ENCODE results near the gene ZSCAN20. TPM values are rescaled to one million over a fixed set of nuclear protein-coding genes. Genes with fewer than 3 reads are reported as not detected.

ZSCAN20 gene
- total and polyA plus RNA-seq, 2 of the 4 experiments (the other 2 are of a cell fraction), result 2.1 to 11.1 TPM

DNA sequence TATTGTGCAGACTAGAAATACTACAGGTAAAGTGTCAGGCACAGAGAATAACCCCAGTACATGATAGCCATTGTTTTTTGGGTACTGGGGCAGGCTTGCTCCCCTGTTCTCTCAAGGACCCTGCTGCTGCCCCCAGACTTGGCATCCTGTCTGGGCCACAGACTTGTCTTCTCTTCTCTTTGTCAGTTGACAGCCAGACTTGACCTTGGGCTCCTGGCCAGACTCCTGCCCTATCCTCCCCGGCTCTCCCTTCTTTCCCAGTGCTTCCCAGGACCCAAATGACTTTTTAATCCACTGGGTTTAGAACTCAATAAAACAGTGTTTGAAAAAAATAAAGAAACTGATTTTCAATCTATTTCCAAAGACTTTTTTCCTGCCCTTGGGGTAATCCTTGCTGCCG is 43.2 kb downstream of the ZSCAN20 start:
- H3K36me3 ChIP-seq (ENCODE audit: control insufficient read depth, insufficient read depth, low read length), result no peaks in the 10 kb centered on the region
- no peak overlapping the region for H2BK15ac ChIP-seq (ENCODE audit: low read depth, low read length)
- no peak overlapping the region for H3K9ac ChIP-seq (ENCODE audit: low read depth, low read length)
- H2BK120ac ChIP-seq (ENCODE audit: low read depth, low read length), result no peak overlapping the region
- no peak overlapping the region for H3K14ac ChIP-seq (replicated peaks; ENCODE audit: low read depth, low read length)
- no peak overlapping the region for H4K91ac ChIP-seq (ENCODE audit: insufficient read depth, low read depth, low read length)
- no peak overlapping the region for H2AFZ ChIP-seq (replicated peaks; ENCODE audit: low read length, poor library complexity)
- ATAC-seq (ENCODE audit: low read depth) (no peak), DNase-seq (no peak)
- no peak overlapping the region for H4K5ac ChIP-seq (ENCODE audit: low read depth, low read length)
- H2BK20ac ChIP-seq (ENCODE audit: low read depth, low read length), result no peak overlapping the region
- no peak overlapping the region for H3K4ac ChIP-seq (ENCODE audit: low read depth, low read length)
- H3K27me3 ChIP-seq (ENCODE audit: control insufficient read depth, insufficient read depth, low read length), result no peaks in the 10 kb centered on the region; the same call in 1 of the 2 replicates
- H3K56ac ChIP-seq (ENCODE audit: extremely low read depth, insufficient read depth, low read length), result no peak overlapping the region
- CTCF ChIA-PET, result no interaction called here
- no peaks in the 10 kb centered on the region for H3K79me1 ChIP-seq (ENCODE audit: low read depth in 1 of 2, low read length in 2 of 2)
- no CpG with 5 or more reads among the region's 2 CpGs for WGBS, 2 experiments (ENCODE audit: extremely low coverage in 2 of 2, insufficient read length in 1 of 2)
- TF ChIP-seq RAD21 (IDR thresholded peaks at IDR 0.05; ENCODE audit: low read length), result no peak
- no peak for TF ChIP-seq NFE2L2 (IDR thresholded peaks at IDR 0.05; ENCODE audit: low read depth, low read length)
- TF ChIP-seq, protein P1, sequence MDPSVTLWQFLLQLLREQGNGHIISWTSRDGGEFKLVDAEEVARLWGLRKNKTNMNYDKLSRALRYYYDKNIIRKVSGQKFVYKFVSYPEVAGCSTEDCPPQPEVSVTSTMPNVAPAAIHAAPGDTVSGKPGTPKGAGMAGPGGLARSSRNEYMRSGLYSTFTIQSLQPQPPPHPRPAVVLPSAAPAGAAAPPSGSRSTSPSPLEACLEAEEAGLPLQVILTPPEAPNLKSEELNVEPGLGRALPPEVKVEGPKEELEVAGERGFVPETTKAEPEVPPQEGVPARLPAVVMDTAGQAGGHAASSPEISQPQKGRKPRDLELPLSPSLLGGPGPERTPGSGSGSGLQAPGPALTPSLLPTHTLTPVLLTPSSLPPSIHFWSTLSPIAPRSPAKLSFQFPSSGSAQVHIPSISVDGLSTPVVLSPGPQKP (IDR thresholded peaks at IDR 0.05; ENCODE audit: borderline replicate concordance, low read depth, low read length), result no peak
- no peak for TF ChIP-seq POLR2A (IDR thresholded peaks at IDR 0.05; ENCODE audit: low read depth, low read length)
- no peak for TF ChIP-seq FOS (IDR thresholded peaks at IDR 0.05; ENCODE audit: low read depth, low read length)
- no peak for TF ChIP-seq MAZ (IDR thresholded peaks at IDR 0.05; ENCODE audit: borderline replicate concordance, low read depth, low read length)
- no peak for TF ChIP-seq MAFK (IDR thresholded peaks at IDR 0.05; ENCODE audit: low read depth, low read length)
- TF ChIP-seq RFX5 (IDR thresholded peaks at IDR 0.05; ENCODE audit: low read depth, low read length), result no peak
- no peak for TF ChIP-seq CEBPB (IDR thresholded peaks at IDR 0.05; ENCODE audit: low read depth, low read length)
- no peak for TF ChIP-seq CHD1 (IDR thresholded peaks at IDR 0.05; ENCODE audit: low read depth, low read length)
- TF ChIP-seq, protein P2, sequence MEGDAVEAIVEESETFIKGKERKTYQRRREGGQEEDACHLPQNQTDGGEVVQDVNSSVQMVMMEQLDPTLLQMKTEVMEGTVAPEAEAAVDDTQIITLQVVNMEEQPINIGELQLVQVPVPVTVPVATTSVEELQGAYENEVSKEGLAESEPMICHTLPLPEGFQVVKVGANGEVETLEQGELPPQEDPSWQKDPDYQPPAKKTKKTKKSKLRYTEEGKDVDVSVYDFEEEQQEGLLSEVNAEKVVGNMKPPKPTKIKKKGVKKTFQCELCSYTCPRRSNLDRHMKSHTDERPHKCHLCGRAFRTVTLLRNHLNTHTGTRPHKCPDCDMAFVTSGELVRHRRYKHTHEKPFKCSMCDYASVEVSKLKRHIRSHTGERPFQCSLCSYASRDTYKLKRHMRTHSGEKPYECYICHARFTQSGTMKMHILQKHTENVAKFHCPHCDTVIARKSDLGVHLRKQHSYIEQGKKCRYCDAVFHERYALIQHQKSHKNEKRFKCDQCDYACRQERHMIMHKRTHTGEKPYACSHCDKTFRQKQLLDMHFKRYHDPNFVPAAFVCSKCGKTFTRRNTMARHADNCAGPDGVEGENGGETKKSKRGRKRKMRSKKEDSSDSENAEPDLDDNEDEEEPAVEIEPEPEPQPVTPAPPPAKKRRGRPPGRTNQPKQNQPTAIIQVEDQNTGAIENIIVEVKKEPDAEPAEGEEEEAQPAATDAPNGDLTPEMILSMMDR (conservative IDR thresholded peaks at IDR 0.05; ENCODE audit: low read depth, low read length), result no peak
- no peak for TF ChIP-seq RCOR1 (IDR thresholded peaks at IDR 0.05; ENCODE audit: insufficient replicate concordance, low read length)
- no peak overlapping the region for H2AK9ac ChIP-seq (replicated peaks; ENCODE audit: low read depth, low read length, poor library complexity)
- no TSS peak for BruUV-seq (replicated peaks)
- H2BK5ac ChIP-seq (ENCODE audit: low read depth, low read length, poor library complexity, severe bottlenecking), result no peak overlapping the region
- no peaks in the 10 kb centered on the region for H3K9me1 ChIP-seq (ENCODE audit: insufficient read depth, low read length)
- H3K4me2 ChIP-seq (ENCODE audit: low read depth, low read length), result no peak overlapping the region
- no peak overlapping the region for H3K23ac ChIP-seq (ENCODE audit: low read depth, low read length)
- H4K20me1 ChIP-seq (ENCODE audit: insufficient read depth, low read length), result no peaks in the 10 kb centered on the region
- no peak overlapping the region for H3K18ac ChIP-seq (ENCODE audit: low read depth, low read length)
- POLR2A ChIA-PET (ENCODE audit: unreplicated experiment), result no interaction called here
- H3K27ac ChIP-seq (ENCODE audit: insufficient read depth, low read length), result no peak overlapping the region
- no peak overlapping the region for H3K4me3 ChIP-seq (ENCODE audit: insufficient read depth, low read depth, low read length)
- H2AK5ac ChIP-seq (ENCODE audit: low read depth, low read length), result no peak overlapping the region
- intact Hi-C loops (cut with micrococcal nuclease) (no loop called here), in situ Hi-C loops (cut with MboI; ENCODE audit: low sequenced_read_pairs) (no loop called here), dilution Hi-C loops (cut with HindIII; ENCODE audit: low sequenced_read_pairs, unreplicated experiment) (no loop called here)
- H3K9me3 ChIP-seq (ENCODE audit: control insufficient read depth, insufficient read depth, low read length), result no peaks in the 10 kb centered on the region
- H4K8ac ChIP-seq (ENCODE audit: low read depth in 2 of 2, low read length in 2 of 2), result no peak overlapping the region
- peaks cover 4% of the 10 kb centered on the region; the same call in 1 of the 2 replicates for H3K4me1 ChIP-seq (ENCODE audit: control insufficient read depth, insufficient read depth, low read length)

Data from IMR-90 (cell line).